ENCODE data around the gene DZIP1L.

The DZIP1L gene

DNA sequence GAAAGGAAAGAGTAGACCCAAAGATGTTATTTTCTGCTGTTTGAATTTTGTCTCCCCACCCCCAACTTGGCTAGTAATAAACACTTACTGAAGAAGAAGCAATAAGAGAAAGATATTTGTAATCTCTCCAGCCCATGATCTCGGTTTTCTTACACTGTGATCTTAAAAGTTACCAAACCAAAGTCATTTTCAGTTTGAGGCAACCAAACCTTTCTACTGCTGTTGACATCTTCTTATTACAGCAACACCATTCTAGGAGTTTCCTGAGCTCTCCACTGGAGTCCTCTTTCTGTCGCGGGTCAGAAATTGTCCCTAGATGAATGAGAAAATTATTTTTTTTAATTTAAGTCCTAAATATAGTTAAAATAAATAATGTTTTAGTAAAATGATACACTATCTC lies 83.9 kb downstream of the DZIP1L start:
- DNase-seq = no peak

DNA sequence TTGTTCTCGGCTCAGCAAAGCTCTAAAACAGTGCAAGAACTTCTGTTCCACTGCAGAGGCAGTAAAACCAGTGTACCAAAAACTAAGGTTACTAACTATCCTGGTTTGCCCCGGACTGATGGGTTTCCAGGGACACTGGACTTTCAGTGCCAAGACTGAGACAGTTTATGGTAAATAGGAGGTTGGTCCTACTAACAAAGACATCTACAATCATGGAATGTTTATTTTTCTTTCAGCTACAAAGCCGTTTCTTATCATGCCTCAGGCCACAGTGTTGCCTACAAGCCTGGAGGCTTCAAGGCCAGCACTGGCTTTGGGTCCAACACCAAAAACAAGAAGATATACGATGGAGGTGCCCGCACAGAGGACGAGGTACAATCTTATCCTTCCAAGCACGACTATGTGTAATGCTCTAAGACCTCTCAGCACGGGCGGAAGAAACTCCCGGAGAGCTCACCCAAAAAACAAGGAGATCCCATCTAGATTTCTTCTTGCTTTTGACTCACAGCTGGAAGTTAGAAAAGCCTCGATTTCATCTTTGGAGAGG lies 84.6 kb downstream of the DZIP1L start:
- DNase-seq = no peak

DNA sequence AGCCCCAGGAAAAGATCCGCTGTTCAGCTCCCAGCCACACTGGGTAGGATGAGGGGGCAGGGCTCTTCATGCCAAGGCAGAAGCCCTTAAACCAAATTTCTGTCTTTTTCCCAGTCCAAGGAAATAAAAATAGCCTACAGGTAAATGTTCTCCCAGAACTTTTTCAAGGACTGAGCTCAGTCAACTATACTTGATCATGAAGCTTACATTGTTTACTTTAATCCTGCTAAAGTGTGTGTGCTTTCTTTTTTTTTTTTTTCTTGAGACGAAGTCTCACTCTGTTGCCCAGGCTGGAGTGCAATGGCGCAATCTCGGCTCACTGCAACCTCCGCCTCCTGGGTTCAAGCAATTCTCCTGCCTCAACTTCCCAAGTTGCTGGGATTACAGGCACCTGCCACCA lies 87.6 kb downstream of the DZIP1L start:
- DNase-seq = no peak

- DNase-seq = no peak
These were observed 89.9 kb downstream of the DZIP1L start for GRCh38 chr3:138025553-138025952.

GRCh38 chr3:138023754-138024153 lies 91.7 kb downstream of the DZIP1L start:
- DNase-seq = no peak

DNA sequence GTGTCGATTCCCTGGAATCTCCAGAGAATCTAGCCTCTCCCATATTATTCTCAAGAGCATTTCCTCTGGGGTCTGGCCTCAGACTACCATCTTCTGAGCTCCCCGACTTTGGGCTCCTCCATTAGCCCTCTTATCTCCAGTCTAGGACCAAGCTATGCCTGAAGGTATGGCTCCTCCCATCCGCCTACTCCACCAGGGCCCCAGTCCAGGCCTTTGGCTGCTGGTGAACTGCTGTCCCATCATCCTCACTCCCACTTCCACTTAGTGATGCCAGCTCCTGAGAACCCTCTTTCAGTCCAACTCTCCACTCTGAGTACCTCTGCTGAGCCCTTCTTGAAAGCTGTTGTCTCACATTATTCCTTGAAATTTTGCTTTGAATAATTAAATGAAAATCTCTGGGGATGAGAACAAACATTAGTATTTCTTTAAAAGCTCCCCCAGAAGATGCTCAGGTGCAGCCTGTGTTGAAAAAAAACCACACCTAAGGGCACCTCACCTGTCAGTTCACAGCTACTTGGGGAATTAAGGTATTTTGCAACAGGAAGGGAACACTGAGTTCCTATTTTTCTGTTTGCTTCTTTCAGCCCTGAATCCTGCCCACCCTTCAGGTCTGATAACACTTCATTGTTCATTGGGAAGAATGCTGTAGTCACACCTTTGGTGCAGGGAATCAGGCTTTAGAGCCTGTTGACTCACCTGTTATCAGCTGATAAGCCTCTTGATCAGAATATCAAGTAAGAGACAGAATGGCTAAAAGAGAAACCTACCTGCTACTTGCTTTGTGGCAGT lies 95.9 kb downstream of the DZIP1L start:
- no peak for DNase-seq

- DNase-seq = no peak
These were observed 99.3 kb downstream of the DZIP1L start for GRCh38 chr3:138016065-138016464.

DNA sequence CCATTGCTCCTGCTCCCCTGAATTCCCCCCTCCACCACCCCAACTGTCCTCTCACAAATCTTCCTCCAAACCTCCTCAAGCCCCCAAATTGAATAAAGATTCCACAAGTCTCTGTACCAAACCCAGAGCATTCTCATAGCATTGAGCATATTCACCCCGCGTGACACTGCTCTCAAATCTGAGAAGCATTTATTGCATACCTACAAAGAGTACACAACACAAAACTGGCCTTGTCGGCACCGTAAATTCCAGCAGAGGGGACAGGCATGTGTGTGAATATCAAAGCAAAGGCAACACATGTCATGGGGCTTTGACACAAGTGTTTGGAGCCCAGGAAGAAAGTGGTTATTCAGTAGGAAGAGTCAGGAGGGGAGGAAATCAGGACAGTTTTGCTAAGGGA lies 102.9 kb downstream of the DZIP1L start:
- no peak for DNase-seq
